ENCODE data around the gene ATP8A1. TPM values are rescaled to one million over a fixed set of nuclear protein-coding genes. Genes with fewer than 3 reads are reported as not detected.
"Not testable (repeated sequence)": the region's sequence is repeated elsewhere in the genome, so short reads cannot be mapped to it uniquely, and the experiment has no call there.

The ATP8A1 gene
- polyA plus RNA-seq, 1 donor, result 7.1 TPM

DNA sequence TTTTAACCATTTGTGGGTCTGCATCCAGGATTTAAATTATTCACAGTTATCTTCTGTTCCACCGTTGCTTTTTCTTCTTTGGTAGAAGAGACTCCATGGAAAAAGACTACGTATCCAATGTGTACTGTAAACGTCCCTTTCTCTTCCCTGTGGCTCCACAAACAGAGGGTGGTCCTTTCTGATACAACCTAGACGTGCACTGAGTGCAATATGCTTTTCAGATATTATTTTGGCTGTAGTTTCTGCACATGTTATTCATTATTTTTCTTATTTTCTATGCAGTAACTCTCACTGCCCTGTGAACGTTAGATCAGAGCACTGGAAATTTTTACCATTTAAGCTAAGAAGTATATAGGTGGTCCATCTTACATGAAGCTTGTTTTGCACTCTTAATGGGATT is 186.9 kb downstream of the ATP8A1 start:
- DNase-seq (ENCODE audit: low read depth), result no peak

DNA sequence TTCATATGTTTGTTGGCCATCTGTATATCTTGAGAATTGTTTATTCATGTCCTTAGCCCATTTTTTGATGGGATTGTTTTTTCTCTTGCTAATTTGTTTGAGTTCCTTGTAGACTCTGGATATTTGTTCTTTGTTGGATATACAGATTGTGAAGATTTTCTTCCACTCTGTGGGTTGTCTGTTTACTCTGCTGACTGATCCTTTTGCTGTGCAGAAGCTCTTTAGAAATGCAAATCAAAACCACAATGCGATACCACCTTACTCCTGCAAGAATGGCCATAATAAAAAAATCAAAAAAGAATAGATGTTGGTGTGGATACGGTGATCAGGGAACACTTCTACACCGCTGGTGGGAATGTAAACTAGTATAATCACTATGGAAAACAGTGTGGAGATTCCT is 189.1 kb downstream of the ATP8A1 start:
- not testable (repeated sequence) for DNase-seq (ENCODE audit: low read depth)

DNA sequence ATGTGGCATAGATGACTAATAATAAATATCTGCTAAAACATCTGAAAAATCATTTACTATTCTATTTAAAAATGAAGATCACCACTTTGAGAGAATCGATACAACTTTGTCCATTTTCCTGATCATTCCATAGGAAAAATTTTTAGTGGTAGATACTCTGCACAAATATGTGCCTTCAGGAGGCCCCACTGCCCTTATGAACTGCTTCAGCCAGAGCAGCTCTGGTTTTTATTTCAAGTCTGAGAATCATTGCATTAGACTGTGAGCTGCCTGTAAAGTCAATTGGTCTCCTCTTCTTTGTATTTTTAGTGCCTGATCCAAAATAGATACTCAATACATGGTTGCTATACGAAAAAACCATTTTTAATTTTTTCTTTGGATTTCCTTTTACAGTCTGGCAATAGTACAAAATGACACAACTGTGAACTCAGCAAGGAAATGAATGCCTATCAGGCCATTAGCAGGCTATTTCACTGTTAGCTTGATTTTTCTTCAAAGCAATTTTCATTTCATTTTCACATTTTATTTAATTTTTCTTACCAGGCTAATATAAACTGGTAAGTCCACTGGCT is 190.5 kb downstream of the ATP8A1 start:
- DNase-seq (ENCODE audit: low read depth), result no peak

DNA sequence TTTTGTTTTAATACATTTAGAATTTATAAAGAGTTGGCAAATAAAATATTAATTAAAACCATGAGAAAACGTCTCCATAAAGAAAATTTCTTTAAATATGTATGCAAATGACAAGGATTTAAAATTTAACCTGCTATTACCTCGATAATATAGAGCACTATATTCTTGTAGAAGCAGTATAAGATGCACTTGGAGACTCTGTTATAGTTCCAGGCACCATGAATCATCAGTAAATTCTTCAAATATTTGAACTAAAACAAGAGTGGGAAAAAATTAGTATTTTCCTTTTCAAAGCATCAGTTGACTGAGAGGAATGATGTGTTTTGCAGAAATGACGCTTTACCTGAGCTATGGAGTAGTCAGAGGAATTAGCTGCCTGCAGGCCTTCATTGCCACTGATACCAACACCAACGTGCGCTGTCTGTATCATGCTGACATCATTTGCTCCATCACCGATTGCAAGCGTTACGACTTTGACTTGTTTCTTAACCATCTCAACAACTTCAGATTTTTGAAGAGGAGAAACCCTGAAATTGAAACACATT is 192.3 kb downstream of the ATP8A1 start:
- no peak for DNase-seq (ENCODE audit: low read depth)

DNA sequence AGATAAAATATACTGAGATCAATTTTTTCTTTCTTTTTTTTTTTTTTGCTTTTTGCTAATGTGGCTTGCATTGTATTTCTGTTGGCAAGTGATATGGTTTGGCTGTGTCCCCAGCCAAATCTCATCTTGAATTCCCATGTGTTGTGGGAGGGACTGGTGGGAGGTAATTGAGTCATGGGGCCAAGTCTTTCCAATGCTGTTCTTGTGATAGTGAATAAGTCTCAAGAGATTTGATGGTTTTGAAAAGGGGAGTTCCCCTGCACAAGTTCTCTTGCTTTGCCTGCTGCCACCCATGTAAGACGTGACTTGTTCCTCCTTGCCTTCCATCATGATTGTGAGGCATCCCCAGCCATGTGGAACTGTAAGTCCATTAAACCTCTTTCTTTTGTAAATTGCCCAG is 195.7 kb downstream of the ATP8A1 start:
- DNase-seq (ENCODE audit: low read depth), result not testable (repeated sequence)

DNA sequence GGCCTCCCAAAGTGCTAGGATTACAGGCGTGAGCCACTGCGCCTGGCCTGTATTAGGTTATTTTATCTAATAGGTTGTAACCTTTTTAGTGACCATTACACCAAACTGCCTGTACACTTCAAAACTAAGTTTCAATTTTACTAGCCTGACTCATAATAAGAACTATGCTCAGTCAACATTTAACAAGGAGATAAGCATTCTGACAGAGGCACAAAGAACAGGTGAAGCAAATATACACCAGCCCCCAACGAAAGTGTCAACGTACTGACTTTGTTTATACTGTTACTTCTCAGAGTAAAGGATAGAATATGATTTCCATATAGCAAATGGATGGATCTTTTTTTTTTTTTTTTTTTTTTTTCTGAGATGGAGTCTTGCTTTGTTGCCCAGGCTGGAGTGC is 196.9 kb downstream of the ATP8A1 start:
- DNase-seq (ENCODE audit: low read depth), result no peak

DNA sequence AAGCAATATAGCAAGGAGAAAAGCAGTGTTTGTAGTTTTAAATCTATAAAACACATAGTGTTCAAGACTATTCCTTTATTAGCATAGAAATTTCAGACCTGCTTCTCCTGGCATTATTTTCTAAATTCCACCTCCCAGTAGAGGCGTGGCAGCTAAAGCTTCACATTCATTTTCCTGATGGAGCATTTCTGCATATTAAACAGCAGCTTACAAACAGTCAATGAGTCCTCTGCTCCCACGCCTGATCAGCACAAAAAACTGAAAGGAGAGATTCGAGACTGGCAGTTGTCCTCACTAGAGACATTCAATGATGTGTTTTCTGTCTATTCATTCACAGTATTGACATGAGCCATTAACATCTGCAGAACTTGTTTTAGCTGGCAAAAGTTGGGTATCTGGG is 198.2 kb downstream of the ATP8A1 start:
- no peak for DNase-seq (ENCODE audit: low read depth)

DNA sequence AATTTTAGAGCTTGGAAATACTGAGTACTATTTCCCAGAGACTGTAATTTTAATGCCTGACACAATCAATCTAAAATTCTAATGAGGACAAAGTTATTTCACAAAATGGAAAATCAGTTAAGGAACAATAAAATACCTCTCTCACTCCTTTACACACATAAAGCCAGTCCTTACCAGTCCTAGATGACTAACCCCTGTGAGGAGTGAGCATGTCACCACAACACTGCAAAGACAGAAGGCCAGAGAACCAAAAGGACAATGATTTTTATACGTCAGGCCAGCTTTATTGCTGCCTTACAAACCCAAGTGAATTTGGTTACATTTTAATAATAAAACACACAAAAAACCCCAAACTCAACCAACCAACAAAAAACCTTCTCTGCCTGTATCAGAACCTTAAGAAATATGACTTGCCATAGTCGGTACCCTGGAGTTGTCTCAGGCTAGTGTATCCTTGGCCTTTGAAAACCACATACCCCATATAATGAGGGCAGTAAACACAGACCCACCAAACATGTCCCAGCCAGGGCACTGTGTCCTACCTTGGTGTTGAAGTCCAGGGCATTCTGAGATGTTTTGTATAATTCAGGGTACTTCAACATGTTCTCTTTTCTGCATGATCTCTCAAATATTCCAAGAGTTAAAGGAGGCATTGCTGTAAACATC is 202.0 kb downstream of the ATP8A1 start:
- DNase-seq (ENCODE audit: low read depth), result no peak

DNA sequence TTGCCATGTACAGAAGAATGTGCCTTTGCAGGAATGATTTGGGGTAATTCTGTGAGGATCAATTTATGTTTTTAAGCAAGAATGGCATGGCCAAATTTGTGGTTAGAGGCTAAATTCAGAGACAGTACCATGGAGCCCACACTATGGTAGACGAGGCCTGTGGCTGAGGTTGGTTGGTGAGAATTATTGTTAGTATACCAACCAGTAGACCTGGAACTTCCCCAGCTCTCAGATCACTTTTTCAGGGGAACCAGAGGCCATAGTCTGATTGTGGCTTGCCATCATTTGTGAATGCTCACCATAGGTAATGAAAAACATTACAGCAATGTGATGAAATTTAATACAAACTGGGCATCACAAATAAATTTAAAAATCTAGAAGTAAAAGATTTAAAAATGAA is 203.3 kb downstream of the ATP8A1 start:
- no peak for DNase-seq (ENCODE audit: low read depth)

DNA sequence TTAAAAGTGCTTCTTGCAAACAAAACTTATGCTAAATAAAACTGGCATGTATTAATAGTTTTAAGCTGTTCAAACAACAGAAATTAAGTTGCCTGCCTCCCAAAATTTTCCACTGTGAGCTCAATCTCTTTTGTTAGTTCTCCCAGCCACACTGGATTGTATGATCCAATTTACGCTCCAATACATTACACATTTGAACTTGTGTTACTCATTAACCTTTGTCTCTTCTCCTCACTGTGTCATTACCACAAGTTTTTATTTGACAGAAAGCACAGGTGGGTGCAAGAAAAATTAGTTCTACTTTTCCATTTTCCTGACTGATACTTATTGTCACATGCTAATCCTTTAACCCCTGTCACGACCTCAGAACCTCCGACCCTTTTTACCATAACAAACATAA is 204.1 kb downstream of the ATP8A1 start:
- DNase-seq (ENCODE audit: low read depth), result no peak

DNA sequence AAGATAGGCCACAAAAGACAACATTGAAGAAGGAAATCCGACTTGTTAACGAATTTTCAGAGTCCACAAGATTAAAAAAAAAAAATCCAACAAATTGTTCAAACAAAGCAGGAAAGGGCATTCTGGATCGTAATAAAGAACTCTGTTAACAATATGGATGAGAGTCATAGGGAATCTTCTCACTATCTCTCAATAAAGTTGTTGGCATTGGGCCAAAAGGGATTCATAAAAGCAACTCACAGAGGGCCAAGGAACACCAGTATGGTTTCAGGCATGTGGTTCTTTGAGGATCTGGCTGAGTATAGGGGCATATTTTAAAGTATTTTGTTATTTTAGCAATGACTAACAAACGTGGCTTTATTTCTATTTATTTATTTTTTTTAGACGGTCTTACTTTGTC is 210.1 kb downstream of the ATP8A1 start:
- DNase-seq (ENCODE audit: low read depth), result no peak

DNA sequence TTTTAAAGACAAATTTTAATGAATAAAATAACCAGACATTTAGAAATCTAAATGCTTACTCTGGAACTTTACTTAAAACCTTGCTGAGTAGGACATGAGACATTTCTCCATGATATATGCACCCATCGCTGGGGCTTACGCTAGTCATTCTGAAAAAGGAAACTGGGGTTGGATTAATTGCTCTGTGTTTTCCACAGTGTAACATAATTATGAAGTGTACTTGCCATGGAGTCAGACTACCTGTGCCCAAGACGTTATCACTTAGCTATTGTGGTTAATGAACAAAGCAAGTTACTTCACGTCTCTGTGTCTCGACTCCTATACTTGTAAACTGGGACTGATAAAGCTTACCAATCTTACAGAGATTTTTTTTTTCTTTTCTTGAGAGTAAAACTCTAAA is 211.9 kb downstream of the ATP8A1 start:
- DNase-seq (ENCODE audit: low read depth), result no peak

DNA sequence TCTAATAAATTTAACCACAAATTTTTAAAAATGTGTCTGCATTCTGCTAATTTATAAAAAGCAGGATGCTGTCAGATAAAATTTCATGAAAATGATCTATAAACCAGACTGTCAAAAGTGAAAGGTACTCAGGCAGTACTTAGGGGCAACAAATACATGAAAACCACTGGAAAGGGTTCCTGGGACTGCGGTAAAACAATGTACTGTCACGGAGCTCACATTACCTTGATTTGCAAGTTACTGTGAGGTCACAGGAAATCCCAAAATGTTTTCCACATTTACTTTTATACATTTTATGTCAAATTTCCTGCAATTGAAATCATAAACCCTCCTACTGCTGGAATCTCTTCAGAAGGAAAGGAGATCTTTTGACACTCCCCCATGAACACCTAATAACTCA is 214.3 kb downstream of the ATP8A1 start:
- no peak for DNase-seq (ENCODE audit: low read depth)

DNA sequence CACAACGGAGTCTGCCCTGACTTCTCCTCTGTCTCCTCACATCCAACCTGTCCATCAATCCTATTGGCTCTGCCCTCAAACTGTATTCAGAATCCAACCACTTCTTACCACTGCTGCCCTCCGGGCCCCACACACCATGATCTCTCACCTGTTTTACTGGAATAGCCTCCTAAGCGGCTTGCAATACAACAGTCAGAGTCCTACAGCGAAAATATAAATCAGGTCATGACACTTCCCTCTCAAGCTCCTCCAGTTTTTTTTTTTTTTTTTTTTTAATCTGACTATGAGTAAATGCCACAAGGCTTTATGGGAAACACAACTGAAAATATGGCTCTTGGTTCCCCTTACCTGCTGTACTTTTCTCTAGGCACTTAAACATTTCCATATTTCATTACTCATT is 216.8 kb downstream of the ATP8A1 start:
- no peak for DNase-seq (ENCODE audit: low read depth)

DNA sequence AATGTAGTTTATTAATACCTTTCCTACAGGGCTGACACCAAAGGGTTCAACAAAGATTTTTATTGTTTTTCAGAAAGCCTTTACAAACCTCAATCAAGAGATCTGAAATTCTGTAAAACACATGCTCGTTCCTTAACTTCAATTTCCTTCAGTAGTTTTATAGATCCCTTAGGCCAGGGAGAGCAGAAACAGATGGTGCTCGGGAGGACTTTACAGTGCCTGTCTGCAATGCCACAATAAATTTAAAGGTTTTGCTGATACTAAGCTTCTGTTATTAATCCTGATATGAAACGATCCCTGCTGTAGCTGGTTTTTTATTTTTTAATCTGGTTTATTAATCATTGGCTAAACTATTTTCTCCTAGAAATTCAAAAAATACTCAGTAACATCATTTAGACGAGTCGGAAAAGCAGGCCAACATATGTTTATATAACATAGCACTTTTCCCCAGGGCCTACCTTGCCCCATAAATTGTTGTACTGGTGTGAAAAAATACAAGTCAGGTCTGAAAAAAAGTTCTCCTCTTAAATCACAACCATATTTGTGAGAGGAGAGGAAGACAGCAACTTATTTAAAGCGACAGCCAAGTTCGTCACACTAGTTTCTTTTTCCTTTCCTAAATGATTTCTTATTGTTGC is 219.9 kb downstream of the ATP8A1 start:
- DNase-seq (ENCODE audit: low read depth), result no peak

DNA sequence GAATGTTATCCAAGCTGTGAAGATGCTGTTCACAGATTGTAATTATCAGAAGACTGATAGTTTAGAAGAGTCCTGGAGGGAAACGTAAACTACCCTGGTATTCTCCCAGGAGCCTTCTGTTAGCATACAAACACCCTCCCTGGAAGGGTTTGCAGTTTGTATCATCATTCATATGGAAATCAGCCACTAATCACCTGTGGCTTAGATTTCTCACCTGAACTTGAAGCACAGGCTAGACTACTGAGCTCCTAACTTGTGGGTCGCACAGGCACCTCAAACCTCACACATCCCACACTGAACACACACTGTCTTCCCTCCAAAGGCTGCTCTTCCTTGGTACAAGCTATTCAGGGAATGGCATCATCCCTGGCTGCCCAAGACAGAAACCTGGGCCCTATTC is 228.9 kb downstream of the ATP8A1 start:
- DNase-seq (ENCODE audit: low read depth), result no peak

DNA sequence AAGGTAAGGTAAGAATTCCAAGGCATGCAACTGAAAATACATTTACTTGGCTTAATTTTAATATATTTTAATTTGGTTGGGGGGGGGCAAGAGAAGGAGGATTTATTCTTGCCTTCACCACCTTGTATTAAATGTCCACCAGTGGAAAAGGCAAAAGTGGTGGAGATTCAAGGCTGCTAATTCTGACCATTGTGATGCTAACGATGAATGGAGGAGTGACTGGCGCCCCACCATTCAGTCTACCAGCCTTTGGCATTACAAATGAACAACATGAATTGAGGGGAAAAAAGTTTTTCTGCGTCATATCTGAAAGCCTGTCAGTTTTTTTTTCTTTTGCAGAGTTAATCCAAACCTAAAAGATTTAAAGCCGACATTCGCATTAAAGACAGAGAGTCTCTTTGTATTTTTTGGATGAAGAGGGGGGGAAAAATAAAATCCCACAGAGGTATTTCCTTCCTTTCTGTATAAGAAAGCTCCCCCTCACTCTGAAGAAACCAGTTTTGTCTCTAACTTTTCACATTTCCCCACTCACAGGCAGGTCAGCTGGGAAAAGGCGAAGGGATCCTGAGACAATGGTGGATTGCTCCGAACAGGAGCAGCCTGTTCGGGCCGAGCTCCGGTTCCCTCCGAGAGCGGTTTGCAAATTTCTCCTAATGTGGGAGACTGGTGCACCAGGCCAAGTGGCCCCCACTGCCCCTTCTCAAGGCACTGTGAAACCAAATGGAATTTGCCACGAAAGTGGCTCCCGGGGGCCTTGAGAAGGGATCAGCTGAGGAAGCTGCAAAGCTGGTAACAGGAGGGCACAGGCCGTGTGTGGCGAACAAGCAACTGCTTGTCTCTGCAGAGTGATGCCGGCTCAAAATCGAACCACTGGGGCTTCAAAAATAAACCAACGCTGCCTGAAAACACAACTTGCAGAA is 231.5 kb downstream of the ATP8A1 start:
- DNase-seq (ENCODE audit: low read depth), result no peak

DNA sequence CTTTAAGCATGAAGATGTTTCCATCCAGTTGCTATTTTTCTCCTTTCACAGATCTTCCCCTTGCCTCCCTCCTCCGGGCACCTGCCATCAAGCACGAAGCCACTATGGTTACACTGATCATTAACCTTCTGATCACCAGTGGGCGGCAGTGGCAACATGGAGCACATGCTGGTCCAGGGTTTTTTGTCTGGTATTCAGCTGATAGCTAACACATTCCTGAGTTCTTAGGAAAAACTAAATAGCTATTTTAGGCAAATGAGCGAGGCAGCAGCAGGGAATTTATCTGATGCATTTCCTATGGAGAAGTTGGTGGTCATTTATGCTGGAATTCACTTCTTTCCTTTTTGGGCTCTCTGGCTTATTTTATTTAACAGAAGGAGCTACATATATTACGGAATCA is 236.8 kb downstream of the ATP8A1 start:
- DNase-seq (ENCODE audit: low read depth), result no peak

DNA sequence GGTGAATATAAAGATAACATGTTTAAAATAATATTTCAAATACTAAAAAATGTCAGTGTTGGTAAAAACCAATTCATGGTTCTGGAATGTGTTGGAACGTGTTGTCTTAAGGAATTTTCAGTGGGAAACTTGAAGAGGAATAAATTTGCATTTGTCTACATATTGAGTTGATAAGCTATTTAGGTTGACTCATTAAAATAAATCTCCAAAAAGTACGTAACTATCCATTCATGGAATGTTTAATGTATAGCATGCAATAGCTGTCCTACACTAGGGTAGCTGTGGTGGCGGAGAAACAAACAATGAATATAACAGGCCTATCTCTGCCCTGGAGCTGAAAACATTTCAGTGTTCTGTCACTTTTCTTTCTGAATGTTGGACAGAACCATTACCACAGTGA is 239.4 kb downstream of the ATP8A1 start:
- DNase-seq (ENCODE audit: low read depth), result no peak

DNA sequence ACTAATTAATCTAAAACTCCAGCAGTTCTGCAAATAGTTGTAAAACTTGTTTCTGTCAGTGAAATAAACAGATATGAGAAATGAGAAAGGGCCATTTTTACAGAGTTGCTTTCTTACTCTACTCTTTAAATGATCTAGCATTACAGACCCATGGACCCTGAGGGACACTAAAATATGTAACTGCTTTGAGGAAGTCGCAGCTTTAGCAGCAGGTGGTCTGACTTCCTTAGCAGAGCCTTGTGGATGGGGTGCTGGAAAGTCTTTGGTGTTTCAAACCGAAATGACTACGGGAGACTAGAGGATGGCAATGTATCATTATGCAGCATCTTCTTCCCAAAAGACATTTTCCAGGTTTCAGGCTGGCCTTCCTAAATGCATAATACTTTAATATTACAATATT is 240.9 kb downstream of the ATP8A1 start:
- no peak for DNase-seq (ENCODE audit: low read depth)

DNA sequence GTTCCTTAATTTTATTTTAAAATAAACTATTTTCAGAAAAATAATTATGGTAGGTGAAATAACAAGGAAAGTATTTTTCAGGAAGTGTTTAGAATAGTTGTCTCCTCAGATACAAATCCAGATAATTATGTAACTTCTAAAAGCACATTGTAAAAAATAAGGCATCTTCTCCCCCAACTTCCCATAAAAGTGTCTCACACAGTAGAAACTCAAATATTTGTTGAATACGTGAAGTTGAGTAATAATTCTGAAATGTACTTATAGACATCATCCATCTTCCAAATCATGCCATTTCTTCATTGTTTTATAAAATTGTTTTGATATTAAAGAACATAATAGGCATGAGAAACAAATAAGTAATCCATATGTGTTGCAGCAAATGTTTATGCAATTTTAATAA is 241.6 kb downstream of the ATP8A1 start:
- DNase-seq (ENCODE audit: low read depth), result no peak

DNA sequence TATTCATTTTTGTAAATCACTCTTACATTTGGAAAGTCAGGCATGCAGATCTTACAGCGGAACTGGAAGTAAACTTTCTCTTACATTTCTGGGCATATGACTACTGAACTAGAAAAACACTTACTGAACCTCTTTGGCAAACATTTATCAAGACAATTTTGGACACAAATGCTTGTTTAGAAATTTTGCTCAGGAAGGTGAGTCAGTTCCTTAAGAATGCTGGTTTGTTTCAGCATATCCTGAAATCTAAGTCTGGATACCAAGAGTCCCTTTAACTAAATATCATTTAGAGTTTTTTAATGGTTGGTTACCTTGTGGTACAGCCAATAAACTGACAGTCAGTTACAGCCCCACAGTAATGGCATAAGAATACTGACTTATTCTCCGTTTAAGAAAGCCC is 244.7 kb downstream of the ATP8A1 start:
- DNase-seq (ENCODE audit: low read depth), result no peak
